ENCODE data around the gene ETV3L.

ETV3L gene

GRCh38 chr1:157139052-157139715, 39.6 kb upstream of the ETV3L start:
- DNase-seq (ENCODE audit: insufficient read length, low spot score) (no peak), FAIRE-seq (peak; percentile 35)
- peak; percentile 37; the same call in 1 of the 2 replicates for TF ChIP-seq POU2F2 (IDR thresholded peaks at IDR 0.05; ENCODE audit: low read depth, low read length)
- 0 out of 2 replicates have a peak, but pooled peaks have one; percentile 28 for TF ChIP-seq POLR2A (IDR thresholded peaks at IDR 0.05; ENCODE audit: low read depth, low read length)
- peak; percentile 52; the same call in 1 of the 2 replicates for TF ChIP-seq SPI1 (IDR thresholded peaks at IDR 0.05; ENCODE audit: low read depth, low read length)
- no peak for TF ChIP-seq POLR2AphosphoS5 (IDR thresholded peaks at IDR 0.05; ENCODE audit: low read depth, low read length)
- no peak for TF ChIP-seq PAX5 (IDR thresholded peaks at IDR 0.05; ENCODE audit: insufficient read depth, low read length, severe bottlenecking)
- no peak for TF ChIP-seq TAF1 (IDR thresholded peaks at IDR 0.05; ENCODE audit: low read depth, low read length)

GRCh38 chr1:157138220-157139051, 38.8 kb upstream of the ETV3L start, which contains the start of gene ETV3:
Gene ETV3 (minus strand): TSS chr1:157138395. CDS start chr1:157136352, 2,043 bp downstream.
- no peak for TF ChIP-seq PAX5 (IDR thresholded peaks at IDR 0.05; ENCODE audit: insufficient read depth, low read length, severe bottlenecking)
- TF ChIP-seq SPI1 (IDR thresholded peaks at IDR 0.05; ENCODE audit: low read depth, low read length): peak; percentile 34; the same call in 1 of the 2 replicates
- peak; percentile 67 for TF ChIP-seq POLR2AphosphoS5 (IDR thresholded peaks at IDR 0.05; ENCODE audit: low read depth, low read length)
- no peak for TF ChIP-seq POU2F2 (IDR thresholded peaks at IDR 0.05; ENCODE audit: low read depth, low read length)
- no peak; the same call in none of the 2 replicates for TF ChIP-seq POLR2A (IDR thresholded peaks at IDR 0.05; ENCODE audit: low read depth, low read length)
- peak; percentile 47; the same call in 1 of the 2 replicates for TF ChIP-seq TAF1 (IDR thresholded peaks at IDR 0.05; ENCODE audit: low read depth, low read length)
- DNase-seq (ENCODE audit: insufficient read length, low spot score) (peak; percentile 90), FAIRE-seq (peak; percentile 91)

GRCh38 chr1:157137408-157138219, 38.0 kb upstream of the ETV3L start:
- DNase-seq (ENCODE audit: insufficient read length, low spot score): no peak
- no peak for TF ChIP-seq PAX5 (IDR thresholded peaks at IDR 0.05; ENCODE audit: insufficient read depth, low read length, severe bottlenecking)
- TF ChIP-seq POLR2AphosphoS5 (IDR thresholded peaks at IDR 0.05; ENCODE audit: low read depth, low read length): no peak
- no peak for TF ChIP-seq TAF1 (IDR thresholded peaks at IDR 0.05; ENCODE audit: low read depth, low read length)
- TF ChIP-seq POU2F2 (IDR thresholded peaks at IDR 0.05; ENCODE audit: low read depth, low read length): no peak
- no peak for TF ChIP-seq SPI1 (IDR thresholded peaks at IDR 0.05; ENCODE audit: low read depth, low read length)
- no peak for TF ChIP-seq POLR2A (IDR thresholded peaks at IDR 0.05; ENCODE audit: low read depth, low read length)
- FAIRE-seq: no peak

GRCh38 chr1:157137046-157137407, 37.4 kb upstream of the ETV3L start:
- no peak for DNase-seq (ENCODE audit: insufficient read length, low spot score)
- TF ChIP-seq TAF1 (IDR thresholded peaks at IDR 0.05; ENCODE audit: low read depth, low read length) (no peak), PAX5 (IDR thresholded peaks at IDR 0.05; ENCODE audit: insufficient read depth, low read length, severe bottlenecking) (no peak), POU2F2 (IDR thresholded peaks at IDR 0.05; ENCODE audit: low read depth, low read length) (no peak), SPI1 (IDR thresholded peaks at IDR 0.05; ENCODE audit: low read depth, low read length) (no peak), POLR2AphosphoS5 (IDR thresholded peaks at IDR 0.05; ENCODE audit: low read depth, low read length) (no peak), POLR2A (IDR thresholded peaks at IDR 0.05; ENCODE audit: low read depth, low read length) (no peak)
- no peak for FAIRE-seq

- no peak for TF ChIP-seq POU2F2 (IDR thresholded peaks at IDR 0.05; ENCODE audit: low read depth, low read length)
- no peak for TF ChIP-seq POLR2AphosphoS5 (IDR thresholded peaks at IDR 0.05; ENCODE audit: low read depth, low read length)
- TF ChIP-seq SPI1 (IDR thresholded peaks at IDR 0.05; ENCODE audit: low read depth, low read length): no peak
- TF ChIP-seq POLR2A (IDR thresholded peaks at IDR 0.05; ENCODE audit: low read depth, low read length): no peak
- no peak for TF ChIP-seq PAX5 (IDR thresholded peaks at IDR 0.05; ENCODE audit: insufficient read depth, low read length, severe bottlenecking)
- no peak for TF ChIP-seq TAF1 (IDR thresholded peaks at IDR 0.05; ENCODE audit: low read depth, low read length)
- DNase-seq (ENCODE audit: insufficient read length, low spot score) (no peak), FAIRE-seq (no peak)
Measured at GRCh38 chr1:157136133-157136532, 36.5 kb upstream of the ETV3L start.

GRCh38 chr1:157135646-157136045, 36.0 kb upstream of the ETV3L start:
- DNase-seq (ENCODE audit: insufficient read length, low spot score) (no peak), FAIRE-seq (no peak)
- TF ChIP-seq POLR2AphosphoS5 (IDR thresholded peaks at IDR 0.05; ENCODE audit: low read depth, low read length): no peak
- TF ChIP-seq POLR2A (IDR thresholded peaks at IDR 0.05; ENCODE audit: low read depth, low read length): no peak
- TF ChIP-seq TAF1 (IDR thresholded peaks at IDR 0.05; ENCODE audit: low read depth, low read length): no peak
- TF ChIP-seq POU2F2 (IDR thresholded peaks at IDR 0.05; ENCODE audit: low read depth, low read length): no peak
- no peak for TF ChIP-seq PAX5 (IDR thresholded peaks at IDR 0.05; ENCODE audit: insufficient read depth, low read length, severe bottlenecking)
- no peak for TF ChIP-seq SPI1 (IDR thresholded peaks at IDR 0.05; ENCODE audit: low read depth, low read length)

- FAIRE-seq (no peak), DNase-seq (ENCODE audit: insufficient read length, low spot score) (no peak)
- TF ChIP-seq POLR2A (IDR thresholded peaks at IDR 0.05; ENCODE audit: low read depth, low read length): no peak
- no peak for TF ChIP-seq TAF1 (IDR thresholded peaks at IDR 0.05; ENCODE audit: low read depth, low read length)
- no peak for TF ChIP-seq POLR2AphosphoS5 (IDR thresholded peaks at IDR 0.05; ENCODE audit: low read depth, low read length)
- TF ChIP-seq POU2F2 (IDR thresholded peaks at IDR 0.05; ENCODE audit: low read depth, low read length): no peak
- no peak for TF ChIP-seq SPI1 (IDR thresholded peaks at IDR 0.05; ENCODE audit: low read depth, low read length)
- no peak for TF ChIP-seq PAX5 (IDR thresholded peaks at IDR 0.05; ENCODE audit: insufficient read depth, low read length, severe bottlenecking)
Measured at GRCh38 chr1:157135070-157135469, 35.5 kb upstream of the ETV3L start.

- FAIRE-seq (no peak), DNase-seq (ENCODE audit: insufficient read length, low spot score) (no peak)
- no peak for TF ChIP-seq PAX5 (IDR thresholded peaks at IDR 0.05; ENCODE audit: insufficient read depth, low read length, severe bottlenecking)
Measured at GRCh38 chr1:157134442-157134841, 34.8 kb upstream of the ETV3L start.

Measured in GM12891 (cell line).